Kidney epithelial cell (primary cell): ENCODE results near the gene MDM1. TPM values are rescaled to one million over a fixed set of nuclear protein-coding genes. Genes with fewer than 3 reads are reported as not detected.

Experiments used
- DNase-seq: peaks from one replicate; pipeline ENCODE4 v3.0.0-alpha.2; 2010; ENCODE audit warnings: low read depth
- H3K27me3 ChIP-seq: 2 replicates; pipeline ENCODE4 v1.6.0; 2011; ENCODE audit warnings: low read length; ENCODE audit not compliant: control insufficient read depth, insufficient read depth
- H3K36me3 ChIP-seq: 2 replicates; pipeline ENCODE4 v1.5.1; 2011; ENCODE audit warnings: low read length; ENCODE audit not compliant: control insufficient read depth, insufficient read depth
- H3K4me3 ChIP-seq: 2 replicates; pipeline ENCODE4 v1.5.1; 2011; ENCODE audit warnings: low read depth, mild to moderate bottlenecking, control low read depth, low read length
- CTCF ChIP-seq: IDR thresholded peaks from 2 replicates; pipeline ENCODE4 v1.5.1; 2011; ENCODE audit warnings: mild to moderate bottlenecking, moderate library complexity, low read length, control low read depth, inconsistent platforms; ENCODE audit not compliant: insufficient read depth, poor library complexity, severe bottlenecking
- total RNA-seq: library from RNA; depleted of rRNA; stranded (reverse); fragments of >200 nt; gene quantifications from 2 replicates; pipeline ENCODE4 v1.2.3, GENCODE V29; 2015

The MDM1 gene
- total RNA-seq, 1 donor from 2014 or later: 7.4 TPM

- Histone ChIP-seq H3K4me3 (no peak within 1 kb of the TSS), H3K27me3 (peaks cover 3% of the 10 kb centered on the region), H3K36me3 (no peaks in the 10 kb centered on the region)
- no peak for TF ChIP-seq CTCF
- DNase-seq: no peak
These were observed 78.7 kb downstream of the MDM1 start, which contains the start of gene IL22 for GRCh38 chr12:68253504-68253903. TSS of gene IL22 (minus strand) at chr12:68253604. CDS start at chr12:68253448, 156 bp downstream.

DNA sequence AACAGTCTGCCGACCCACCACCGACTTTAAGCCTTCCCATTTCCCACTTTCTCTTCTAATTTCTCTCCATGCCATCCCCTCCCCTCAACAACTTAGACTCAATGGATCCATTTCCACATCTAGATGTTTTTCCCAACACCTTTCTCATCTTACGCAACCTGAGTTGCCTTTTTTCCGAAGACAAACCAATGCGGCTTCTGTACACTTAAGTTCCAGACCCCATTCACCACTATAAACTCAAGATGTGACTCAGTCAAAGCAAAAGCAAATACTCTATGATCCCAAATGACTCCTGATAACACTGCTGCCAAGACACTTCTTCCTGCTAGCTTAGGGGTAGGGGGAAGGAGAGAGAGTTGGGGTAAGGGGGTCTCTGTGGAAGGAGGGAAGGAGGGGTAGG, 80.1 kb downstream of the MDM1 start:
- no peaks in the 10 kb centered on the region for H3K36me3 ChIP-seq
- TF ChIP-seq CTCF: no peak
- peaks cover 3% of the 10 kb centered on the region for H3K27me3 ChIP-seq
- no peak overlapping the region for H3K4me3 ChIP-seq
- no peak for DNase-seq

DNA sequence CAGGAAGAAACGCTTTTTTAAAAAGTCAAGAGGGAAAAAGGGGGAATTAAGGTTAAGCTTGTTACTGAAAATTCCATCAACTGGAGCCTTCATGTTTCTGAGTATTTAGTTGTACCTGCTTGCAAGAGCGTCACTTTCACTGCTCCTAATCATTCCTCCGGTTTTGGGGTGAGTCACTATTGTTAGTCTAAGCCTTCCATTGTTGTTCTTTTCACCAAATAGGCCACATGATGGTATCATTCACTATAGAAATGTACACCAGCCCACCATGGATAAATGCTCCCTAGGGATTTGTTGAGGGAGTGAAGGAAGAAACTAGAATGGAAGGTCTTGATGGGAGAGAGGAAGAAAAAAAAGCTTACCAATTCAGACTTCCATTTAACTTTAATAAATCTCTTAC, 81.7 kb downstream of the MDM1 start:
- peaks cover 3% of the 10 kb centered on the region for H3K27me3 ChIP-seq
- H3K36me3 ChIP-seq: no peaks in the 10 kb centered on the region
- no peak for TF ChIP-seq CTCF
- no peak overlapping the region for H3K4me3 ChIP-seq
- DNase-seq: no peak

DNA sequence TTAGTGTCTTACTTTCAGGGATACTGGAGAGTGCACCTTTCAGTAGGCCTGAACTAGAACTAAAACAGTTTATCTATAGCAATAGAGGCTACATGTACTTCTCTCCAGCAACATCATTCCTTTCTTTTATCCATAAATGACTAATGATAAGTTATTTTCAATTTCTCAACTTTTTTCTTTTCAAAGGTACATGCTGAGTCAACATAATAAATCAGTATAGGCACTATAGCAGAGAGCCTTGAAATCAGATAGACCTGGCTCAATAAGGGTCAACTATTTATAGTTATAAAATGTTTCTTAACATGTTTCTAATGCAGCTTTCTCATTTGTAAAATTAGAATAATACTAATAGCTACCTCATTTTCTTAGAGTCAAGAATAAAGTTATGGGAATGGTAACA, 84.4 kb downstream of the MDM1 start:
- no peak overlapping the region for H3K4me3 ChIP-seq
- no peaks in the 10 kb centered on the region for H3K36me3 ChIP-seq
- TF ChIP-seq CTCF: no peak
- DNase-seq: no peak
- peaks cover 3% of the 10 kb centered on the region for H3K27me3 ChIP-seq

GRCh38 chr12:68246350-68246749, 85.8 kb downstream of the MDM1 start:
- H3K4me3 ChIP-seq: no peak overlapping the region
- TF ChIP-seq CTCF: no peak
- DNase-seq: no peak

More at GRCh38 chr12:68246350-68246749, 85.8 kb downstream of the MDM1 start:
- H3K36me3 ChIP-seq: no peaks in the 10 kb centered on the region
- H3K27me3 ChIP-seq: no peaks in the 10 kb centered on the region
